PFSK-1 (cell line): Measurements from ENCODE around the gene SMTNL1.

Experiments used
- FOXP2 ChIP-seq: optimal IDR thresholded peaks from 2 replicates; pipeline ENCODE3; 2011; ENCODE audit warnings: borderline replicate concordance, control low read depth, inconsistent platforms; ENCODE audit not compliant: insufficient read depth; ENCODE audit errors: extremely low read length, extremely low read depth
- POLR2AphosphoS5 ChIP-seq: IDR thresholded peaks from 2 replicates; pipeline ENCODE4 v1.6.1; 2012; ENCODE audit warnings: low read depth, mild to moderate bottlenecking, control low read depth, low read length, moderate library complexity
- REST ChIP-seq, 2 experiments: IDR thresholded peaks; 2 replicates each; pipeline versions ENCODE4 v1.6.1 to v1.8.0; 2011 to 2012; ENCODE audit warnings: low read depth in 2 of 2, low read length in 2 of 2, control low read depth in 1 of 2, inconsistent platforms in 1 of 2, mild to moderate bottlenecking in 1 of 2, moderate library complexity in 1 of 2; ENCODE audit not compliant: insufficient read depth in 1 of 2
- SIN3A ChIP-seq: IDR thresholded peaks from 2 replicates; pipeline ENCODE4 v1.6.1; 2012; ENCODE audit warnings: mild to moderate bottlenecking, low read length, moderate library complexity, borderline replicate concordance; ENCODE audit not compliant: insufficient read depth
- TAF1 ChIP-seq: IDR thresholded peaks from 2 replicates; pipeline ENCODE4 v1.6.1; 2012; ENCODE audit warnings: low read length, control low read depth, borderline replicate concordance; ENCODE audit not compliant: insufficient read depth

The SMTNL1 gene

GRCh38 chr11:57511741-57512430 is 25.5 kb upstream of the SMTNL1 start:
- TF ChIP-seq FOXP2 = no peak
- TF ChIP-seq SIN3A = no peak
- TF ChIP-seq REST (IDR thresholded peaks at IDR 0.05; ENCODE audit: insufficient read depth in 1 of 2, low read depth in 2 of 2, low read length in 2 of 2) = no peak
- no peak for TF ChIP-seq TAF1
- TF ChIP-seq POLR2AphosphoS5 = no peak

- TF ChIP-seq SIN3A = no peak
- TF ChIP-seq TAF1 = no peak
- no peak for TF ChIP-seq REST (IDR thresholded peaks at IDR 0.05; ENCODE audit: insufficient read depth in 1 of 2, low read depth in 2 of 2, low read length in 2 of 2)
- TF ChIP-seq POLR2AphosphoS5 = no peak
- TF ChIP-seq FOXP2 = no peak
Observed at GRCh38 chr11:57512646-57513451, 24.5 kb upstream of the SMTNL1 start.

GRCh38 chr11:57513452-57513795 is 24.0 kb upstream of the SMTNL1 start:
- TF ChIP-seq REST (IDR thresholded peaks at IDR 0.05; ENCODE audit: insufficient read depth in 1 of 2, low read depth in 2 of 2, low read length in 2 of 2) = no peak
- no peak for TF ChIP-seq FOXP2
- no peak for TF ChIP-seq POLR2AphosphoS5
- TF ChIP-seq TAF1 = no peak
- no peak for TF ChIP-seq SIN3A

- TF ChIP-seq FOXP2 (peak; percentile 11), SIN3A (no peak)
Observed at GRCh38 chr11:57513911-57514537, 23.4 kb upstream of the SMTNL1 start.

GRCh38 chr11:57514538-57515331 is 22.7 kb upstream of the SMTNL1 start:
- TF ChIP-seq SIN3A (no peak), REST (IDR thresholded peaks at IDR 0.05; ENCODE audit: insufficient read depth in 1 of 2, low read depth in 2 of 2, low read length in 2 of 2) (no peak), FOXP2 (no peak), TAF1 (no peak), POLR2AphosphoS5 (no peak)
